ENCODE data around the gene PSMF1. TPM values are rescaled to one million over a fixed set of nuclear protein-coding genes. Genes with fewer than 3 reads are reported as not detected.
A peak's percentile ranks its signal among the peaks of the same experiment; 100 is the strongest.

The PSMF1 gene
- total and polyA plus RNA-seq, 4 donors, result 43.6 to 126 (median 83.8) TPM

DNA sequence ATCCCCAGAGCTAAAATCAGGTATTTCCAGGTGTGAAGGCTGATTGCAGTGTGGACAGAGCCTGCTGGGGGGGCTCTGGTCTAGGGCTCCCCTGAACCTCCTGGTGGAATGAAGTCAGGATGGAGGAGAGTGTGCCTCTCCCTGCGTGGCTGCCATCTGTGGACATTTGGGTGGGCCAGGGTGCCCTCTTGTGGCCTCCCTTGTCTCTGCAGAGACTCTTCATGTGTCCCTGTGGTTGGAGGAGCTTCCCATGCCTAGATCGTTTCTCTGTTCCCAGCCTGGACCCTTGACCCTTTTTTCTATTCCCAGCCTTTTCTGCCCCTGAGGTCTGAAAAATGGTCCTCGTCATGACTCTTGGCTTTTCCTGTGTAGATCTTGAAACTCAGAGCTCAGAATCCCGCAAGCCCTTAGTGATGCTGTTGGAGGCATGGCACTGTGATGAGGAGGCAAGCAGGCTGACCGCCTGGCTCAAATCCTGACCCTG, 9.9 kb upstream of the PSMF1 start:
- H3K4me1 ChIP-seq (ENCODE audit: control insufficient read depth in 4 of 4, insufficient read depth in 4 of 4, low read length in 3 of 4), result no peaks in the 10 kb centered on the region
- no peak overlapping the region for H3K4me3 ChIP-seq (ENCODE audit: low read depth in 1 of 3, low read length in 3 of 3)
- no peak overlapping the region for H3K27ac ChIP-seq (ENCODE audit: low read depth in 1 of 2, low read length in 2 of 2)
- WGBS, result 33% methylated on average over 5 of the region's 5 CpGs
- no peak overlapping the region for H3K9ac ChIP-seq (ENCODE audit: low read depth in 1 of 2, low read length in 2 of 2)
- TF ChIP-seq, protein P1, sequence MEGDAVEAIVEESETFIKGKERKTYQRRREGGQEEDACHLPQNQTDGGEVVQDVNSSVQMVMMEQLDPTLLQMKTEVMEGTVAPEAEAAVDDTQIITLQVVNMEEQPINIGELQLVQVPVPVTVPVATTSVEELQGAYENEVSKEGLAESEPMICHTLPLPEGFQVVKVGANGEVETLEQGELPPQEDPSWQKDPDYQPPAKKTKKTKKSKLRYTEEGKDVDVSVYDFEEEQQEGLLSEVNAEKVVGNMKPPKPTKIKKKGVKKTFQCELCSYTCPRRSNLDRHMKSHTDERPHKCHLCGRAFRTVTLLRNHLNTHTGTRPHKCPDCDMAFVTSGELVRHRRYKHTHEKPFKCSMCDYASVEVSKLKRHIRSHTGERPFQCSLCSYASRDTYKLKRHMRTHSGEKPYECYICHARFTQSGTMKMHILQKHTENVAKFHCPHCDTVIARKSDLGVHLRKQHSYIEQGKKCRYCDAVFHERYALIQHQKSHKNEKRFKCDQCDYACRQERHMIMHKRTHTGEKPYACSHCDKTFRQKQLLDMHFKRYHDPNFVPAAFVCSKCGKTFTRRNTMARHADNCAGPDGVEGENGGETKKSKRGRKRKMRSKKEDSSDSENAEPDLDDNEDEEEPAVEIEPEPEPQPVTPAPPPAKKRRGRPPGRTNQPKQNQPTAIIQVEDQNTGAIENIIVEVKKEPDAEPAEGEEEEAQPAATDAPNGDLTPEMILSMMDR (IDR thresholded peaks at IDR 0.05; ENCODE audit: low read depth, low read length, missing input control), result peak; percentile 69
- peak; percentile 74 to 83 for TF ChIP-seq RAD21 (IDR thresholded peaks at IDR 0.05)
- no peak for TF ChIP-seq SP1 (IDR thresholded peaks at IDR 0.05)
- no peaks in the 10 kb centered on the region for H3K9me3 ChIP-seq (ENCODE audit: control insufficient read depth in 4 of 4, low read length in 3 of 4)
- DNase-seq (ENCODE audit: low spot score), result peak; percentile 72
- H3K36me3 ChIP-seq (ENCODE audit: control insufficient read depth in 4 of 4, insufficient read depth in 3 of 4, low read depth in 1 of 4, low read length in 3 of 4), result no peaks in the 10 kb centered on the region
- no peaks in the 10 kb centered on the region for H3K27me3 ChIP-seq (ENCODE audit: control insufficient read depth in 4 of 4, insufficient read depth in 4 of 4, low read length in 3 of 4)

DNA sequence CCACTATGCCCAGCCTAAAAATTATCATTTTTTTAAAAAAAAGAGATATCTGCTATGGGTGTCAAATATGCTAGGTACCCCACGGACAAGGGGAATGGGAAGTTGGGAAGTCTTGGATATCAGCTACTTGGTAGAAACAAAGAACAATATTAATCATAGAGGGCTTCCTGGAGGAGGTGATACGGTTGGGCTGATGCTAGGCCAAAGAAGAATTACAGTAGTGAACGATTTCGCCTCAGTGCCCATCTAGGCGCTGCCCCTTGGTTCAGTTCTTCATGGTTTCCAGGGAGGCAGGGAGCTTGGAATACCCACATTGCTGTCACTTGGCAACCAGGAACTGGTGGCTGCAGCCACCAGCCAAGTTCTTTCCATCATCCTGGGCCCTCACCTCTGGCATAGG, 5.5 kb upstream of the PSMF1 start:
- no peaks in the 10 kb centered on the region for H3K36me3 ChIP-seq (ENCODE audit: control insufficient read depth in 4 of 4, insufficient read depth in 3 of 4, low read depth in 1 of 4, low read length in 3 of 4)
- H3K9ac ChIP-seq (ENCODE audit: low read depth in 1 of 2, low read length in 2 of 2), result no peak overlapping the region
- peaks cover 0 to 3% (median under 1%) of the 10 kb centered on the region in 4 donors for H3K4me1 ChIP-seq (ENCODE audit: control insufficient read depth in 4 of 4, insufficient read depth in 4 of 4, low read length in 3 of 4)
- no peak overlapping the region for H3K4me3 ChIP-seq (ENCODE audit: low read depth in 1 of 3, low read length in 3 of 3)
- no peak overlapping the region for H3K27ac ChIP-seq (ENCODE audit: low read depth in 1 of 2, low read length in 2 of 2)
- TF ChIP-seq, protein P1 (IDR thresholded peaks at IDR 0.05; ENCODE audit: low read depth, low read length, missing input control), result no peak
- TF ChIP-seq YY1 (IDR thresholded peaks at IDR 0.05) (no peak), RXRA (IDR thresholded peaks at IDR 0.05) (no peak), JUND (IDR thresholded peaks at IDR 0.05) (no peak), NR2F2 (IDR thresholded peaks at IDR 0.05) (no peak), RAD21 (IDR thresholded peaks at IDR 0.05) (no peak), FOXA2 (IDR thresholded peaks at IDR 0.05) (no peak), FOXA1 (IDR thresholded peaks at IDR 0.05) (no peak), GABPA (IDR thresholded peaks at IDR 0.05 in 1 of 2, conservative IDR thresholded peaks at IDR 0.05 in 1 of 2) (no peak), HNF4G (IDR thresholded peaks at IDR 0.05) (no peak), TAF1 (conservative IDR thresholded peaks at IDR 0.05) (no peak), HNF4A (conservative IDR thresholded peaks at IDR 0.05) (no peak), SP1 (IDR thresholded peaks at IDR 0.05) (no peak), EGR1 (IDR thresholded peaks at IDR 0.05; ENCODE audit: low read depth in 2 of 2) (no peak)
- TF ChIP-seq, protein P2, sequence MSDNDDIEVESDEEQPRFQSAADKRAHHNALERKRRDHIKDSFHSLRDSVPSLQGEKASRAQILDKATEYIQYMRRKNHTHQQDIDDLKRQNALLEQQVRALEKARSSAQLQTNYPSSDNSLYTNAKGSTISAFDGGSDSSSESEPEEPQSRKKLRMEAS (IDR thresholded peaks at IDR 0.05), result no peak
- TF ChIP-seq, protein P3, sequence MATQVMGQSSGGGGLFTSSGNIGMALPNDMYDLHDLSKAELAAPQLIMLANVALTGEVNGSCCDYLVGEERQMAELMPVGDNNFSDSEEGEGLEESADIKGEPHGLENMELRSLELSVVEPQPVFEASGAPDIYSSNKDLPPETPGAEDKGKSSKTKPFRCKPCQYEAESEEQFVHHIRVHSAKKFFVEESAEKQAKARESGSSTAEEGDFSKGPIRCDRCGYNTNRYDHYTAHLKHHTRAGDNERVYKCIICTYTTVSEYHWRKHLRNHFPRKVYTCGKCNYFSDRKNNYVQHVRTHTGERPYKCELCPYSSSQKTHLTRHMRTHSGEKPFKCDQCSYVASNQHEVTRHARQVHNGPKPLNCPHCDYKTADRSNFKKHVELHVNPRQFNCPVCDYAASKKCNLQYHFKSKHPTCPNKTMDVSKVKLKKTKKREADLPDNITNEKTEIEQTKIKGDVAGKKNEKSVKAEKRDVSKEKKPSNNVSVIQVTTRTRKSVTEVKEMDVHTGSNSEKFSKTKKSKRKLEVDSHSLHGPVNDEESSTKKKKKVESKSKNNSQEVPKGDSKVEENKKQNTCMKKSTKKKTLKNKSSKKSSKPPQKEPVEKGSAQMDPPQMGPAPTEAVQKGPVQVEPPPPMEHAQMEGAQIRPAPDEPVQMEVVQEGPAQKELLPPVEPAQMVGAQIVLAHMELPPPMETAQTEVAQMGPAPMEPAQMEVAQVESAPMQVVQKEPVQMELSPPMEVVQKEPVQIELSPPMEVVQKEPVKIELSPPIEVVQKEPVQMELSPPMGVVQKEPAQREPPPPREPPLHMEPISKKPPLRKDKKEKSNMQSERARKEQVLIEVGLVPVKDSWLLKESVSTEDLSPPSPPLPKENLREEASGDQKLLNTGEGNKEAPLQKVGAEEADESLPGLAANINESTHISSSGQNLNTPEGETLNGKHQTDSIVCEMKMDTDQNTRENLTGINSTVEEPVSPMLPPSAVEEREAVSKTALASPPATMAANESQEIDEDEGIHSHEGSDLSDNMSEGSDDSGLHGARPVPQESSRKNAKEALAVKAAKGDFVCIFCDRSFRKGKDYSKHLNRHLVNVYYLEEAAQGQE (IDR thresholded peaks at IDR 0.05), result no peak
- TF ChIP-seq, protein P4, sequence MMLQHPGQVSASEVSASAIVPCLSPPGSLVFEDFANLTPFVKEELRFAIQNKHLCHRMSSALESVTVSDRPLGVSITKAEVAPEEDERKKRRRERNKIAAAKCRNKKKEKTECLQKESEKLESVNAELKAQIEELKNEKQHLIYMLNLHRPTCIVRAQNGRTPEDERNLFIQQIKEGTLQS (IDR thresholded peaks at IDR 0.05), result no peak
- H3K9me3 ChIP-seq (ENCODE audit: control insufficient read depth in 4 of 4, low read length in 3 of 4), result no peaks in the 10 kb centered on the region
- no peaks in the 10 kb centered on the region for H3K27me3 ChIP-seq (ENCODE audit: control insufficient read depth in 4 of 4, insufficient read depth in 4 of 4, low read length in 3 of 4)
- DNase-seq (ENCODE audit: low spot score), result no peak
- WGBS, result 91% methylated on average over 5 of the region's 5 CpGs
